DMS 273 treated with DMSO at 0.1 percent for 48 hours (cell line): Measurements from ENCODE around the gene MAP2K5.

Experiments used
- DNase-seq: peaks from one replicate; lab custom pipeline; 2025; lab: John Stamatoyannopoulos, UW

The MAP2K5 gene

DNA sequence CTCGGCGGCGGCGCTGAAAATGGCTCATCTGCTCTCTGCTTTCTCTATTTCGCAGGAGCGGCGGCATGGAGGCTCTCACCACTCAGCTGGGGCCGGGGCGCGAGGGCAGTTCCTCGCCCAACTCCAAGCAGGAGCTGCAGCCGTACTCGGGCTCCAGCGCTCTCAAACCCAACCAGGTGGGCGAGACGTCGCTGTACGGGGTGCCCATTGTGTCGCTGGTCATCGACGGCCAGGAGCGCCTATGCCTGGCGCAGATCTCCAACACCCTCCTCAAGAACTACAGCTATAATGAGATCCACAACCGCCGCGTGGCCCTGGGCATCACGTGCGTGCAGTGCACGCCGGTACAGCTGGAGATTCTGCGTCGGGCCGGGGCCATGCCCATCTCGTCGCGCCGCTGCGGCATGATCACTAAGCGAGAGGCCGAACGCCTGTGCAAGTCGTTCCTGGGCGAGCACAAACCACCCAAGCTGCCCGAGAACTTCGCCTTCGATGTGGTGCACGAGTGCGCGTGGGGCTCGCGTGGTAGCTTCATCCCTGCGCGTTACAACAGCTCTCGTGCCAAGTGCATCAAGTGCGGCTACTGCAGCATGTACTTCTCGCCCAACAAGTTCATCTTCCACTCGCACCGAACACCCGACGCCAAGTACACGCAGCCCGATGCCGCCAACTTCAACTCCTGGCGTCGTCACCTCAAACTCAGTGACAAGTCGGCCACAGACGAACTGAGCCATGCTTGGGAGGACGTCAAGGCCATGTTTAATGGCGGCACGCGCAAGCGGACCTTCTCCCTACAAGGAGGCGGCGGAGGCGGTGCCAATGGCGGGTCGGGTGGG is 283.6 kb downstream of the MAP2K5 start:
- no peak for DNase-seq

DNA sequence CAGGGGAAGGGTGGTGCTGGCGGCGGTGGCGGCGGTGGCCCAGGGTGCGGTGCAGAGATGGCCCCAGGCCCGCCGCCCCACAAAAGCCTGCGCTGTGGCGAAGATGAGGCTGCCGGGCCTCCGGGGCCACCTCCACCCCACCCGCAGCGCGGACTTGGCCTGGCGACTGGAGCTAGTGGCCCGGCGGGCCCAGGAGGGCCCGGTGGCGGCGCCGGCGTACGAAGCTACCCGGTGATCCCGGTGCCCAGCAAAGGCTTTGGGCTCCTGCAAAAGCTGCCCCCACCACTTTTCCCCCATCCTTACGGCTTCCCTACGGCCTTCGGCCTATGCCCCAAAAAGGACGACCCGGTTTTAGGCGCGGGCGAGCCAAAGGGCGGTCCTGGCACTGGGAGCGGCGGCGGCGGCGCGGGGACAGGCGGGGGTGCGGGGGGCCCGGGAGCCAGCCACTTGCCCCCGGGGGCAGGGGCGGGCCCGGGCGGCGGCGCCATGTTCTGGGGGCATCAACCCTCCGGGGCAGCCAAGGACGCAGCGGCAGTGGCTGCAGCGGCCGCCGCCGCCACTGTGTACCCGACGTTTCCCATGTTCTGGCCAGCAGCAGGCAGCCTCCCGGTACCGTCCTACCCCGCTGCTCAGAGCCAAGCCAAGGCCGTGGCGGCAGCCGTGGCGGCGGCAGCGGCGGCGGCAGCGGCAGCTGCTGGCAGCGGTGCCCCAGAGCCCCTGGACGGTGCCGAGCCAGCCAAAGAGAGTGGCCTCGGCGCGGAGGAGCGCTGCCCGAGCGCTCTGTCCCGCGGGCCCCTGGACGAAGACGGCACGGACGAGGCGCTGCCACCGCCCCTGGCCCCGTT is 284.4 kb downstream of the MAP2K5 start:
- DNase-seq = no peak

DNA sequence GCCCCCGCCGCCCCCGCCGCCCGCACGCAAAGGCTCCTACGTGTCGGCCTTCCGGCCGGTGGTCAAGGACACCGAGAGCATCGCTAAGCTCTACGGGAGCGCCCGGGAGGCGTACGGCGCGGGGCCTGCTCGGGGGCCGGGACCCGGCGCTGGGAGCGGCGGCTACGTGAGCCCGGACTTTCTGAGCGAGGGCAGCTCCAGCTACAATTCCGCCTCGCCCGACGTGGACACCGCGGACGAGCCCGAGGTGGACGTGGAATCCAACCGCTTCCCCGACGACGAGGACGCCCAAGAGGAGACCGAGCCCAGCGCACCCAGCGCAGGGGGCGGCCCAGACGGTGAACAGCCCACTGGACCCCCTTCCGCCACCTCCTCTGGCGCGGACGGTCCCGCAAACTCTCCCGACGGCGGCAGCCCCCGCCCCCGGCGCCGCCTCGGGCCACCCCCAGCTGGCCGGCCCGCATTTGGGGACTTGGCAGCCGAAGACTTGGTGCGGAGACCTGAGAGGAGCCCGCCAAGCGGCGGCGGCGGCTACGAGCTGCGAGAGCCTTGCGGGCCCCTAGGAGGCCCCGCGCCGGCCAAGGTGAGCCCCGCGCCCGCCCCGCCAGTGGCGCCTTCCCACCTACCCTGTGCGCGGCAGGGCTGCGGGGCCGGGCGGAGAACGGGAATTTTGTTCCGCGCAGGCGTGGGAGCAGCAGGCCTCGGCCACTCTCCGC is 285.2 kb downstream of the MAP2K5 start:
- DNase-seq = no peak

DNA sequence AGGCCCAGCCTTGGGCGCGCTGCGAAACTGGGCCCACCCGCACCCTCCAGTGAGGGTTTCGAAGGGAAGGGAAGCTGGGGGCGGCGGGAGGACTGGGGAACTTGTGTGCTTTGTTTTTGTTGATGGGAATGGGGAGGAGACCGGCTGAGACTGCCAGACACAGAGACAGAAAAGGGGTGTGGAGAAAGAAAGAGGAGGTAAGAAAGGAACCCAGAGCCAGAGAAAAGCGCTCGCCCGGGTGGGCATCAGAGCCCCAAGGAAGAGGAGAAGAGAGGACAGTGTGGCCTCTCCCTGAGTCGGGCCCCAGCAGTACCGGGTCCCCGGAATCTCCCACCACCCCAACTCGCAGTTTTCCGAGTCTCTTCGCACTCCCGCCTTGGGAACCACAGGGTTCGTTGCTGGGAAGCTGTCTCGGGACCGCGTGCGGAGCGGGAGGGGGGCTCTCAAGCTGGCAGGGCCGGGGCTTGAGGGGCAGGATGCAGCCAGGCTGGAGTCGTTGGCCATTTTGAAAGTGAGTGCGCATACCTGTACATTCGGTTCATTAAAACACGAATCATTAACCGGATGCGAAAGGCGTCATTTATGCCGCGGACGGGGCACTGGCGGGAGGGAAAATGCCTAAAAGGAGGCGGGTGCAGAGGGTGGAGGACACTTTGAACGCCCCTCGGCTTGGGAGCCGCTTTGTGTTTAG is 285.9 kb downstream of the MAP2K5 start:
- DNase-seq = no peak

DNA sequence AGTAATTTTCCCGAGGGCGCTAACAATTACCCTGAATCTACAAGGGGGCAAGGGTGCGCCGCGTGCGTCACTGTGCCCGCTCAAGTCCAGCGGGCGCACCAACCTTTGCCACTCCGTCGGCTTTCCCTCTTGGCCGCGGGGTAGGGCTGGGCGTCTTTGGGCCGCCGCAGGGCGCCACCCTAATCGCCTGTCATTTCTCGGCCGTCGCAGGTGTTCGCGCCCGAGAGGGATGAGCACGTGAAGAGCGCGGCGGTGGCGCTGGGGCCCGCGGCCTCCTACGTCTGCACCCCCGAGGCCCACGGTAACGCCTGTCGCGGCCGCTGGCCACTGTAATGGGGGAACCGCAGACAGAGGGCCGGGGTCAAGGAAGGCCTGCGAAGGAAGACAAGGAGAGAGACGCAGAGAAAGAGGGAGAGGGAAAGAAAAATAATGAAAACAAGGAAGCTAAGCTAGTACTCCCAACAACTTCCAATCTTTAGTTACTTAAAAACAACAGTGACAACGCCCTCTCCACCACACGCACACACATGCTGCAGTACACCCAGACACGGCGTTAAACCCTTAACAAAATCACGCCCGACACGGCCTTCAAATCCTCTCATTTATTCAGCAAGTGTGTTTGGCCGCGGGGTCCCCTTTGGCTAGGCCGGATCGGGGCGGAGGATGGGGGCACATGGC is 286.6 kb downstream of the MAP2K5 start:
- no peak for DNase-seq

DNA sequence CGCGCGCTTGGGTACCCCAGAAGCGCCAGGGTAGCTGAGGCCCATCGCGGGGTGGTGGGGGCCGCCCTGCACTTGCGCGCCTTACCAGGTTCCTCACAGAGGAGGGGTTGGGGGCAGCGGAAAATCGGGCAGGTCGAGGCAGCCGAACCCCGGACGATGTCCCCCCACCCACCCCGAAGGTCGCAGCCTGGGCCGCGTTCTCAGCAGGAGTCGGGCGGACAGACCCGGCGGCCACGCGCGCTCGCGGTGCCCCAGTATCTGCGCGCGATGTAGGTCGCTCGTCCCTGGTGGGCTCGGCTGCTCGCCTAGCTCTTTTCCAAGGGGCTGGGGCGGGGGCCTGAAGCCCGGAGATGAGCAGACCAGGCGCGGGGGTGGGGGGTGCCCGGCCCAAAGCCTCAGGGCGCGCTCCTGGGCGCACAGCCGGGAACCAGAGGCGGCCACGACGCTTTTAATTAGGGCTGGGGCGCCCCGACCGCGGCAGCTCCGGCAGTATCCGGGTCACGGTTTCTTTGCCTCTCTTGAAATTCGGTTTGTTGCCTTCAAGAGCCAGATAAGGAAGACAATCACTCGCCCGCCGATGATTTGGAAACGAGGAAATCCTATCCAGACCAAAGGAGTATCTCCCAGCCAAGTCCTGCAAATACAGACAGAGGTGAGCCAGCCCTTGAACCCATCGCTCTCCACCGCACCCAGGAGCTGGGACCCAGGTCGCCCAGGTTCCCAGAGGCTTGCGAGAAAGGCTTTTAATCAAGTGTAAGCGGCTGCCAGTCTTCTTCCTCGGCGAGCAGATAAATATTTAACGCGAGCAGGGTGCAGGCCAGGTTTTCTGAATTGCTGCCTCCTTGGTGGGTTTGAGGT is 287.4 kb downstream of the MAP2K5 start:
- no peak for DNase-seq

DNA sequence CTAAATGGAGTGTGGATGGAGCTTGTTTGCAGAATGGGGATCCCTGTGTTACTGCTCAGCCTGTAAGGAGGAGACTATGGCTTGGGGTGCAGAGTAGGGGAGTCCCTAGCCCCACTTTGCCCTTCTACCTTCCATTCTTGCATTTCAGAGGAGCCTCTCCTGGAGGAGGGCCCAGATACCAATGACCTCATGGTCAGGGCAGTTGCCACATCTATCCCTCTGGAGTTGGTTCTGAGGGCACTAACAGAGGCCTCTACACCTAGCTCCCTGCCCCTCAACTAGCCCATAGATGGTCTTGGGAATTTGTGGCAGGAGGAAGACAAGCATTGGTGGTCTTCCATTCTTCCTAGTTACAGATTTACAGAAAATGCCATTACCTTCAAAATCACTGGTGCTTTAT is 288.9 kb downstream of the MAP2K5 start:
- no peak for DNase-seq

DNA sequence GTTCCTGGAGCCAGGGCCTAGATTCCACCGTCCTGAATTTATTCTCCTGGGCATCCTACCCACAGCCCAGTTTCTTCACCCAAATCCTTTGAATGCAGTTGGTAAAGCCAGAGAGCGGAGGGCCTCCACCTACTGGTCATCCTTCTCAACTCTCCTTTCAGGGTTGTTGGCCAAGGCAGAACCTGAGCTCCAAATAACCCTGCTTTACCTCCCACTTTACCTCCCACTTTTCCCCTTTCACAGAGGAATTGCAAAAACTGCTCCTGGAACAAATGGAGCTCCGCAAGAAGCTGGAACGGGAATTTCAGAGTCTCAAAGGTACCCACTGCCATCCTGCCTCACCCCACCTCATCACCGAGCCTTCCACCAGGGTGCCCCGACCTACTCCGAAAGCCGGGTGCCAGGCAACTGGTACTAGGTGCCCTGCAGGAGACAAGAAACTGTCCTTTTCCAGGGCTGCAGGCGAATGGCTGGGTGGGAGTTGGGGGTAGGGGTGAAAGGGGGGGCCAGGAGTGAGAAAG is 289.6 kb downstream of the MAP2K5 start:
- DNase-seq = no peak

DNA sequence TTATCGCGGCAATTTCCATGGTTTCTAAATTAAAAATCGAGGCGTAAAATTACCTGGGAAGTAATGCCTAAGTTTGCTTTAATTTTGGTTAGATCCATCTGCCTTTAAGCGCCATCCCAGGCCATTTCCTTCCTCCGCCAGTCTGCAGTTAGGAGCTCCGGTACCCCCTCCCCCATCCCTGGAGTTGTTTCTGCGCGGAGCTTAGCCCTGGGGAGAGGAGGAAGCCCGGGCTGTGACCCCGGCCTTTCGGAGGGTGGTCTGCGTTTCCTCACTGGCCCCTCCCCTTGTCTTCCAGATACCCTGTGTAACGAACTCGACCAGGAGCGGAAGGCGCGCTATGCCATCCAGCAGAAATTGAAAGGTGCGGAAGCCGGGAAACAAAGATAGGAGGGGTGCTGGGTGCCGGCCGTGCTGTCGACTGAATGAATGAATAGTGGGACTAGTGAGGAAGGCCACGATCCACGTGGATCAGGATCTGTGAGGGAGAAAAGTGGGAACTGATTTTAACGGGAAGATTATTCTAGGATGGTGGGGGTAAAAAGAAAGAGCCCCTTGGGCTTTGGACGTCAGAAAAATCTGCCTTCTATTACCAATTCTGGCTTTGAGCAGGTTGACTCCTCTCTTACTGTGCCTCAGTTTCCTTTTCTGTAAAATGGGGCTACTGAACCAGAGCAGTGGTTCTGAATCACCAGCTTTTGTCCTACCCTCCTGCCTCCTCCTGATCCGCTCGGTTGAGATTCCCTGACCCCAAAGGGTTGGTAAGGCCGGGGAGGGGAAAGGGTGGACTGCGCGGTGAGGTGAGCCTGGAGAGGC is 290.6 kb downstream of the MAP2K5 start:
- no peak for DNase-seq

DNA sequence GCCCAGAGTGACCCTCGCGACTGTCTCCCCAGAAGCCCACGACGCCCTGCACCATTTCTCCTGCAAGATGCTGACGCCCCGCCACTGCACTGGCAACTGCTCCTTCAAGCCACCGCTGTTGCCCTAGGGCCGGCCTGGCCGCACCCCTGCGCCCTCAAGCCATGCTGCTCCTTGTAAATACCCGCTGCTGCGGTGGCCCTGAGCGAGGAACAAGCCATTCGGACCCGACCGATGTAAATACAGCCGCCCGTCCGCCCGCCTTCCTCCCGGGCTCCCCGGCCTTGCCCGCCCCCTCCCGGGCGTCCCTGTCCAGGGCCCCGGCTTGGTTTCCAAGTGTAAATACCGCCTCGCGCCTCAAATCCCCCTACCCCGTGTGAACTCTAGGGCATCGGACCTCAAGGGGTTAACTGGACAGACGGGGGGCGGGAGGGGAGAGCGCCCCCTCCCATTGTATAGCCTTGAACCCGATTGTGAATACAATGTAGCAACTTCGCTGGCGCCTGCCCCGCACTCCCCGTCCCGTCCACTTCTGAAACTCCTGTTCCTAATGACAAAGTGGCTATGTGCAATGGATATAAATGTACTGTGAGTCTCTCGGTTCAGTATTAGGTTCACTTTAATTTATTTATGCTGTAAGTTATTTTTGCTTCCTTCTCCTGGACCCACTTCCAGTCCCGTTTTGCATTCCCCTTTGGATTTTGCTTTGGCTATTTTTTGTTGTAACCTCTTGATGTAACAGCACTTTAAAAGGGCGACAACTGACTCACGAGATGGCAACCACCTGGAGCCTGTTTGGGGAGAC is 291.4 kb downstream of the MAP2K5 start:
- DNase-seq = no peak

DNA sequence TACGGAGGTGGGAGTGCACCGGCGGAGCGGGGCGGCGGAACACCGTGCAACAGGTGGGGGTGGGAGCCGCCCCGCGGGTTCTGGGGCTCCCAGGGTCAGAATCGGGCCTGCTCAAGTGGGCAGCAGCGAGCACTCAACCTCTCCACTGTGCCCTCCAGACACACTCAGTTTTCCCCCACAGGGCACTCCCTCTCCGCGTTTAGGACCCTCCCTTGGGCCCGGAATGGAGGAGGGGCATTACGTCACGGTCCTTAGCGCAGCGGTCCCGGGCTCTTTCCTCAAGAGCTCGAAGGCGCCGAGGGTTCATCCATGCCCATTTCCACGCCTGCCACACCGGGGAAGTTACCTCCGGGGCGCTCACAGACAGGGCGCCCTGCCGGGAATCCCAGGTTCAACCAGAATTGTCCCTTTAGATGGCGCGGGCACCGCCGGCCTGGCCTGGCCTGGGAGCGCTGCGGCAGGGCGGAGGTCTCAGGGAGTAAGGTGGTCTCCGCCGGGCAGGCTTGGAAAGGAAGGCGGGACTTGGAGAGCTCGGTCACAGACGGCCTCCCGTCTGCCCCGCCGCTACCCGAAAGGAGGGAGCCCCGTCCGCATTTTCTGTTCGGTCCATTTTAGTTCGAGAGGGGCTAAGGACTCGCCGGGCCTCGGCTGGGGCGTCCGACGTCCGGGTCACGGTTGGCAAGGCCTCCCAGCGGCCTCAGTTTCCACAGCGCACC is 292.2 kb downstream of the MAP2K5 start:
- no peak for DNase-seq

DNA sequence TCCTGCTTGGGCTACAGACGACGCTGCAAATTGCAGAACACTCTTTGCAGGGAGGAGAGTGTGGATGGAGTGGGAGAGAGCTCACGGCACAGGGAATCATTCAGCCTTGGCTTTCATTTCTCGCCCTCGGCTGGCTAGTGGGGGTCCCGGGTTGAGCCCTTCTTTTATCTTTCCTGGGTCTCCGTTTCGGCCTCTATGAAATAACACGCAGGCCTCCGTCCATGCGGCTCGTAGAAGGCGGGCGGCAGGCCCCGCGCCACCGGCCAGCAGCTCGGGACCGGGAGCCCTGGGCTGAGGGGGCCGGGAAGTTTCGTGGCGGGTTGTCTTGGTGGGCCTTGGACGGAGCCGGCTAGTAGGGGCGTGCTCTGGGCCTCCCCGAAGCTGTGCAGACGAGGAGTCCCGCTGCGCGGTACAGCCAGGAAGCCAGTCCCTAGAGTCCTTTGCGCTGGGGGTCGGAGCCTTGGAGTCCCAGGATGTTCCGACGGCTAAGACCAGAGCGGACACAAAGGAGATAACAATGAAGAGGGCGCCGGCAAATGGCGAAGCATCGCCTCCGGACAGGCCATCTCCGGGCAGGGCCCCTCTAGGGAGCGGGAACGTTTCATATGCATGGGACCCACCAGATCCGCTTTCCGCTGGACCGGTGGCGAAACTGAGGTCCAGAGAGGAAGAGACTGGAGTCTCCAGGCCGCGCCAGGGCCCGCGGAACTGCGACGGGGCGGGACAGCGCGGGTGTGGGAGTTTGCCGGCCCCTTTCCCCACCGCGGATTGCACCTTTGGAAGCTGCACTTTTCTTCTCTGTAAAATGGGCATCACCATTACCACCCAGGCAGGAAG is 293.0 kb downstream of the MAP2K5 start:
- DNase-seq = no peak

DNA sequence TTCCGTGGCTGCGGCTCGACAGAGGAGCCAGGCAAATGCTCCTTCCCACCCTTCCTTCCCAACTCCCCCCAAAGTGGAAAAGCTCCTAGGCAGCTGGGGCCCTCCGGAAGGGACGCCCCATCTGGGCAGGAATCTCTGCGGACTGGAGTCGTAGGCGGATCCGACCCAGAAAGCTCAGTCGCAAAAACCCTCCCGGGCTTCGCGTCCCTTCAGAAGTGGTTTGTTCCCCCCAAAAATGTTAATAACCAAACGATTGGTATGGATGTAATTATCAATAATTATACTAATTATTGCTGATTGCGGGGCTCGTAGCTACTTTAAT is 293.6 kb downstream of the MAP2K5 start:
- DNase-seq = no peak

DNA sequence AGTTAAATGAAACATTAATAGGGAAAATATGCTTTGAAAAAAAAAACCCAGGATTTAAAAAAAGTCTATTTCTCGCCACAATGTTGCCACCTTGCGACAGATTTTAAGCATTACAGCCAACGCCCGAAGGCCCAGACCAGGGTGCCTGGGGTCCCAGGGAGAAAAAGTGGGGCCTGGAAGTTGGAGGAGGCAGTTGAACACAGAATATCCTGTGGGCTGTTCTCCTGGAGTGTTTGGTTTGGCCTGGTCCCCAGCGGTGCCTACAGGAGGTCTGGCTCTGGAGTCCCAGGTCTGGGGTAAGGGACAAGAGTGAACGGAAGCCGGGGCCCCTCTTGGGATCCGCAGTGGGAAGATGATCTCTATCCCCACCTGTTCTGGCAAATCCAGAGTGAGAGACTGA is 294.0 kb downstream of the MAP2K5 start:
- DNase-seq = no peak

DNA sequence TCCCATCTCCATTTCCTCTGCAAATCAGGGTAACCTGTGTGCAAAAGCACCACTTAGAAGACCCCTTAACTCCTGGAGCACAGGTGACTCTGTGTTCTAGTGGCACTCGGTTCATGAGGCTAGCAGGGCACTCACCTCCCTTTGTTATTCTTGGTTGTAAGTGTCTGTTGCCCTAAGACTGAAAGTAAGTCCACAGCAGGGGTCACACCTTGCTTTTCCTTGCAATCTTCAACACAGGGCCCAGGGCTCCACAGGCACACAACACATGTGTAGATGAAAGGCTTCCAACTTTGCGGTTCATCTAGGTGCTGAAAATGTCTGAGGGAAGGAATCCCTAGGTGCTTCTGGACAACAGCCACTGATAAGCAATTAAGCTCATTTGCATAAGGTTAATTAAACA is 294.5 kb downstream of the MAP2K5 start:
- no peak for DNase-seq

DNA sequence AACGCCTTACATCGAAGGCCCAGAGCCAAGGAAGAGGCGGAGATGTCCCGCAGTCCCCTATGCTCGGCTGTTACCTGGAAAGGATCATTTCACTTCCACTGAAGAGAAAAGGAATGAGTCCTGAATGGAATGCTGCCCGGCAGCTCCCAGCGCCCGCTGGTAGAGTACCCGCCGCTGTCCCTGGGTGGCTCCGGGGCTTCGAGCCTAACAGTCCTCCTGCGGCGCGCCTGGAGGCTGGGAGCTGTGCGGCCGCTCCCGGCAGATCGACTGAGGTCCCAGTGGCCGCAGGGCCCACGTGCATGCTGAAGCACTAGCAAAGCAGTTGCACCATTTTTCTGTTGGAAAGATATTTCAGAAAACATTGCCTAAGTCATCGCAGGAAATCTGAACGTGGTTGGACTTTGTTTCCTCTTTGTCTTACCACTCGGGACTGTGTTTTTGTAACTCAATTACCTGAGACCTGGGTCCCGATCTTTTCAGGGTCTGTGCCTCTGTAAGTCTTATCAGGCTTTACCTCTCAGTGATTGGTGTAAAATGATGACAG is 296.4 kb downstream of the MAP2K5 start:
- no peak for DNase-seq

DNA sequence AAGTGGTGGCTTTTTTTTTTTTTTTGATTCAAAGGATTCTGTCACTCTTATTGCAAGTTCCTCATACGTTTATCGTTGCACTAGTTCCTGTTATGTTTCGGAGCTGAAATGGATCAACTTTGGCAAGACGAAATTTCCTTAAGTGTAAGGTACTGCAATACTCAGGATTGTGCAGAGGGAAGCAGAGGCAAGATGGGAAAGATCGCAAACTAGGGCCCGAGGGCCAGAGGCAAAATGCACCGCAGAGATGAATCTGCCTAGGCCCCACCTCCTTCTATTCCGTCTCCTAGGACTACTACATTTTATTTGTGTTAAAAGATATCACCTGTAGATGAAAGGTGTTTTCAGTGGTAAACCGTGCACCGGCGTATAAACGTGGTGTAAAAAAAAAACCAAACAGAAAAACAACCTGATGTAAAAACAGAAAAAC is 297.0 kb downstream of the MAP2K5 start:
- DNase-seq = no peak
